Gastrocnemius medialis (tissue), 4 donors: ENCODE measurements around the gene HSD3B7. TPM values are rescaled to one million over a fixed set of nuclear protein-coding genes. Genes with fewer than 3 reads are reported as not detected.

Experiments
- ATAC-seq, 2 donors: fragments of 150-250 bp; one replicate each; pipeline ENCODE4 v1.9.1; 2016
- DNase-seq, 2 donors: peaks; one replicate each; pipeline ENCODE4 v3.0.0-alpha.2; 2019
- H3K27ac ChIP-seq, 4 donors: fragments of 200-600 bp; sonication (generic); 1 replicate in 1 of 4; 2 replicates in 3 of 4; pipeline ENCODE4 v1.5.1; 2016 to 2018; ENCODE audit warnings: mild to moderate bottlenecking in 2 of 4, moderate library complexity in 1 of 4
- H3K27me3 ChIP-seq, 3 donors: fragments of 200-600 bp; sonication (generic) in 2 of 3; 1 replicate in 1 of 3; 2 replicates in 2 of 3; pipeline versions ENCODE4 v1.5.1 to v1.6.0; 2016 to 2019; ENCODE audit warnings: mild to moderate bottlenecking in 1 of 3, moderate library complexity in 1 of 3
- H3K36me3 ChIP-seq, 2 donors: fragments of 200-600 bp; sonication (generic) in 1 of 2; one replicate each; pipeline ENCODE4 v1.5.1; 2017 to 2018
- H3K4me1 ChIP-seq, 2 donors: fragments of 200-600 bp; sonication (generic) in 1 of 2; one replicate each; pipeline ENCODE4 v1.5.1; 2016 to 2017; ENCODE audit warnings: mild to moderate bottlenecking in 2 of 2
- H3K4me3 ChIP-seq, 4 donors: fragments of 200-600 bp; sonication (generic) in 3 of 4; 1 replicate in 1 of 4; 2 replicates in 3 of 4; pipeline ENCODE4 v1.5.1; 2016 to 2019; ENCODE audit warnings: mild to moderate bottlenecking in 2 of 4
- H3K9me3 ChIP-seq, 3 donors: fragments of 200-600 bp; sonication (generic) in 2 of 3; 1 replicate in 1 of 3; 2 replicates in 2 of 3; pipeline ENCODE4 v1.5.1; 2016 to 2019
- POLR2A ChIP-seq, 2 donors: fragments of 450-650 bp; IDR thresholded peaks; one replicate each; pipeline ENCODE4 v1.6.1; 2017; ENCODE audit warnings: antibody characterized with exemption in 2 of 2, mild to moderate bottlenecking in 2 of 2, moderate library complexity in 2 of 2
- in situ Hi-C, 4 donors: fragments of 200-750 bp; cut with MboI; loops; one replicate each; pipeline versions ENCODE4 v1.15.0 to v1.8.0; 2017; ENCODE audit warnings: low sequenced_read_pairs in 4 of 4
- intact Hi-C: fragments of 100-400 bp; cut with DNase I; formaldehyde crosslinking; loops from one replicate; pipeline ENCODE4 v1.15.1; 2023; ENCODE audit warnings: low total_unique reads
- total RNA-seq, 4 donors: library from RNA; depleted of rRNA; stranded (reverse); fragments of >200 nt; gene quantifications; one replicate each; pipeline versions ENCODE4 v1.1.0 to v1.2.3, GENCODE V29; 2016
- TF ChIP-seq, protein P1 (sequence below), 5 experiments: fragments of 450-650 bp in 3 of 5; fragments of 200-600 bp in 2 of 5; sonication (generic) in 2 of 5; IDR thresholded peaks in 4 of 5; conservative IDR thresholded peaks in 1 of 5; 1 replicate in 4 of 5; 2 replicates in 1 of 5; pipeline ENCODE4 v1.5.1; 2016 to 2019; ENCODE audit warnings: antibody characterized with exemption in 5 of 5, mild to moderate bottlenecking in 3 of 5, moderate library complexity in 3 of 5

Gene HSD3B7
- total RNA-seq, 4 donors from 2014 or later: 1.5 to 6.8 (median 5.4) TPM

DNA sequence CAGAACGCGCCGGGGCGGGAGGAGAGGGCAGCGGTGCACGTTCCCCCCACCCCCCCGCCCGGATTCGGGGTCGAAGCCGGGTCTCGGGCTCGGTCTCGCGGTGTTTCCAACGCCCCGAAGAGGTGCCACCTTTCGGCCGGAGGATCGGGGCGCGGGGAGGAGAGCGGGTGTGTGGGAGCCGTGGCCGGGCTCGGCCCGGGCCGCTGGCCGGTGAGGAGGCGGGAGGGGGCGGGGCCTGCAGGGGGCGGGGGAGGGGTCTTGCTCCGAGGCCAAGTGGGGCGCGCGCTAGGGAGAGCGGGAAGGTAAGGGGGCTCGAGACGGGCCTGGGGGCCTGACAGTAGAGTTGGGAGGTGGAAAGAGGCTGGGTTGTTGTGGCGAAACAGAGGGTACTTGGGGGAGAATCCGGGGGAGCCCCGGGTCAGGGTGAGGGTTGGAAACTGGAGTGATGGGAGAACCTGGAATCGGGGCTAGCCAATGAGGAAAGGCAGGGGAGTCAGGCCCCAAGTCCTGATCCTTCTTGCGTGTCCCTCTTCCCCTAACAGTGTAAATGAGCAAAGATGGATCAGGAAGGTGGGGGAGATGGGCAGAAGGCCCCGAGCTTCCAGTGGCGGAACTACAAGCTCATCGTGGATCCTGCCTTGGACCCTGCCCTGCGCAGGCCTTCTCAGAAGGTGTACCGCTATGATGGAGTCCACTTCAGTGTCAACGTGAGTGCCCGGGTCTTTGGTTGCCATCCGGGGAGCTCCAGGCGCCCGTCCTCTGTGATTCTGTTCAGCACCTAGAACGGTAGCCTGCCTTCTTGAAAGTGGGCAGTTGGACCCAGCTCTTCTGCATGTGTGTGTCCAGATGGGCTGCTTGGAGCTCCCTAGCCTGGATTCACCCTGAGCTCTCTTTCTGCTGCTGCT lies 26.6 kb upstream of the HSD3B7 start:
- H3K4me1 ChIP-seq: peaks cover 11 to 17% of the 10 kb centered on the region in 2 donors
- H3K27me3 ChIP-seq: no peaks in the 10 kb centered on the region
- peak overlapping the region; percentile 97 to 99 (median 98) for H3K27ac ChIP-seq
- H3K36me3 ChIP-seq: peaks cover 9 to 45% of the 10 kb centered on the region in 2 donors
- in situ Hi-C loops (loop anchor here in 1 of 4 donors (25.0 kb wide), 1 partner anchor 479 kb away; the partner anchor contains the start of genes COX6A2 and ZNF843), intact Hi-C loops (no loop called here)
- no peak for TF ChIP-seq POLR2A (IDR thresholded peaks at IDR 0.05)
- TF ChIP-seq, protein P1, sequence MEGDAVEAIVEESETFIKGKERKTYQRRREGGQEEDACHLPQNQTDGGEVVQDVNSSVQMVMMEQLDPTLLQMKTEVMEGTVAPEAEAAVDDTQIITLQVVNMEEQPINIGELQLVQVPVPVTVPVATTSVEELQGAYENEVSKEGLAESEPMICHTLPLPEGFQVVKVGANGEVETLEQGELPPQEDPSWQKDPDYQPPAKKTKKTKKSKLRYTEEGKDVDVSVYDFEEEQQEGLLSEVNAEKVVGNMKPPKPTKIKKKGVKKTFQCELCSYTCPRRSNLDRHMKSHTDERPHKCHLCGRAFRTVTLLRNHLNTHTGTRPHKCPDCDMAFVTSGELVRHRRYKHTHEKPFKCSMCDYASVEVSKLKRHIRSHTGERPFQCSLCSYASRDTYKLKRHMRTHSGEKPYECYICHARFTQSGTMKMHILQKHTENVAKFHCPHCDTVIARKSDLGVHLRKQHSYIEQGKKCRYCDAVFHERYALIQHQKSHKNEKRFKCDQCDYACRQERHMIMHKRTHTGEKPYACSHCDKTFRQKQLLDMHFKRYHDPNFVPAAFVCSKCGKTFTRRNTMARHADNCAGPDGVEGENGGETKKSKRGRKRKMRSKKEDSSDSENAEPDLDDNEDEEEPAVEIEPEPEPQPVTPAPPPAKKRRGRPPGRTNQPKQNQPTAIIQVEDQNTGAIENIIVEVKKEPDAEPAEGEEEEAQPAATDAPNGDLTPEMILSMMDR (IDR thresholded peaks at IDR 0.05 in 4 of 5, conservative IDR thresholded peaks at IDR 0.05 in 1 of 5): no peak
- peak overlapping the region; percentile 70 to 94 (median 84) for H3K4me3 ChIP-seq
- no peaks in the 10 kb centered on the region for H3K9me3 ChIP-seq
- ATAC-seq (peak; percentile 41 to 47), DNase-seq (peak in 1 of 2 donors; percentile 52)

GRCh38 chr16:30961384-30961783 lies 23.6 kb upstream of the HSD3B7 start:
- Histone ChIP-seq H3K36me3 (peaks cover 13 to 74% of the 10 kb centered on the region in 2 donors), H3K4me1 (peaks cover 11 to 12% of the 10 kb centered on the region in 2 donors), H3K4me3 (no peak overlapping the region), H3K9me3 (no peaks in the 10 kb centered on the region), H3K27ac (no peak overlapping the region), H3K27me3 (no peaks in the 10 kb centered on the region)
- ATAC-seq (no peak), DNase-seq (no peak)
- in situ Hi-C loops (loop anchor here in 1 of 4 donors (25.0 kb wide), 1 partner anchor 476 kb away; the partner anchor contains the start of genes COX6A2 and ZNF843), intact Hi-C loops (no loop called here)
- TF ChIP-seq, protein P1 (IDR thresholded peaks at IDR 0.05 in 4 of 5, conservative IDR thresholded peaks at IDR 0.05 in 1 of 5): no peak
- no peak for TF ChIP-seq POLR2A (IDR thresholded peaks at IDR 0.05)

DNA sequence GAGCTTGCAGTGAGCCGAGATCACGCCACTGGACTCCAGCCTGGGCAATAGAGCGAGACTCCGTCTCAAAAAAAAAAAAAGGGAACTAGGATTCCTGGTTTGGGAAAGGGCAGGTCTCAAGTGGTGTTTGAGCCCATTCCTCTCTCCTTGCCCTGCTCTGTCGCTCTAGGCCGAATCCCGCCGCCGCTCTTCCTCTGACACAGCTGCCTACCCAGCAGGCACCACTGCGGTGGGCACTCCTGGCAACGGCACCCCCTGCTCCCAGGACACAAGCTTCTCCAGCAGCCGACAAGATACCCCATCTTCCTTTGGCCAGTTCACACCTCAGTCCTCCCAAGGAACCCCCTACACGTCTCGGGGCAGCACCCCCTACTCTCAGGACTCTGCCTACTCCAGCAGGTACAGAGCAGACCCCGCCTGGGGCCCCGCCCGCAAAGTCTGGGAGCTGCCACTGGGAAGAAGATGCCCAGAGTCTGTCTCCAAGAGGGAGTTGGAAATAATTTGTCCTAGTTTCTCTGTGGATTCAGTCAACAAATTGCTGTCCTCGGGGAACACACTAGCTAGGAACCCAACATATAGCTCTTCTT lies 21.0 kb upstream of the HSD3B7 start:
- in situ Hi-C loops (loop anchor here in 1 of 4 donors (25.0 kb wide), 1 partner anchor 473 kb away; the partner anchor contains the start of genes COX6A2 and ZNF843), intact Hi-C loops (no loop called here)
- no peak overlapping the region for H3K4me3 ChIP-seq
- ATAC-seq: no peak
- H3K27ac ChIP-seq: no peak overlapping the region
- TF ChIP-seq, protein P1 (IDR thresholded peaks at IDR 0.05 in 4 of 5, conservative IDR thresholded peaks at IDR 0.05 in 1 of 5): no peak
- no peak for TF ChIP-seq POLR2A (IDR thresholded peaks at IDR 0.05)
- no peaks in the 10 kb centered on the region for H3K27me3 ChIP-seq
- H3K4me1 ChIP-seq: peaks cover 1 to 5% of the 10 kb centered on the region in 2 donors
- H3K9me3 ChIP-seq: no peaks in the 10 kb centered on the region
- DNase-seq: no peak
- H3K36me3 ChIP-seq: peaks cover 14 to 97% of the 10 kb centered on the region in 2 donors

- TF ChIP-seq POLR2A (IDR thresholded peaks at IDR 0.05): no peak
- TF ChIP-seq, protein P1 (IDR thresholded peaks at IDR 0.05 in 4 of 5, conservative IDR thresholded peaks at IDR 0.05 in 1 of 5): no peak
- ATAC-seq: no peak
These were observed 20.3 kb upstream of the HSD3B7 start for GRCh38 chr16:30964574-30965226.

More at GRCh38 chr16:30964574-30965226, 20.3 kb upstream of the HSD3B7 start:
- intact Hi-C loops (no loop called here), in situ Hi-C loops (loop anchor here in 1 of 4 donors (25.0 kb wide), 1 partner anchor 473 kb away; the partner anchor contains the start of genes COX6A2 and ZNF843)
- H3K27me3 ChIP-seq: no peaks in the 10 kb centered on the region
- H3K9me3 ChIP-seq: no peaks in the 10 kb centered on the region
- no peaks in the 10 kb centered on the region for H3K4me1 ChIP-seq
- DNase-seq: no peak
- no peak overlapping the region for H3K27ac ChIP-seq
- no peak overlapping the region for H3K4me3 ChIP-seq
- H3K36me3 ChIP-seq: peaks cover 15 to 99% of the 10 kb centered on the region in 2 donors
